SW 1271 (cell line): ENCODE measurements around the gene OR52I2.

Experiments
- DNase-seq, 2 experiments: peaks; one replicate each; lab custom pipeline; 2025; lab: John Stamatoyannopoulos, UW

OR52I2 gene

GRCh38 chr11:4581443-4581842, at the start of gene OR52I2:
TSS of gene OR52I2 (plus strand) at chr11:4581743.
- no peak for DNase-seq

GRCh38 chr11:4539603-4540219, 41.8 kb upstream of the OR52I2 start:
- peak in 1 of 2 experiments; percentile 14 for DNase-seq

- DNase-seq: no peak
Observed at GRCh38 chr11:4541071-4541470, 40.5 kb upstream of the OR52I2 start.

GRCh38 chr11:4543561-4543960, 38.0 kb upstream of the OR52I2 start:
- no peak for DNase-seq

GRCh38 chr11:4544891-4545290, 36.7 kb upstream of the OR52I2 start, which contains the start of gene OR52M1:
TSS of gene OR52M1 (plus strand) at chr11:4545191. CDS start at chr11:4545191, 0 bp downstream.
- no peak for DNase-seq

GRCh38 chr11:4546878-4547277, 34.7 kb upstream of the OR52I2 start:
- no peak for DNase-seq

GRCh38 chr11:4547416-4547815, 34.1 kb upstream of the OR52I2 start:
- no peak for DNase-seq

GRCh38 chr11:4551346-4551979, 30.1 kb upstream of the OR52I2 start:
- no peak for DNase-seq

- no peak for DNase-seq
Observed at GRCh38 chr11:4559527-4560440, 21.8 kb upstream of the OR52I2 start.

- DNase-seq: no peak
Observed at GRCh38 chr11:4560467-4560866, 21.1 kb upstream of the OR52I2 start.

- no peak for DNase-seq
Observed at GRCh38 chr11:4565371-4565770, 16.2 kb upstream of the OR52I2 start.

- no peak for DNase-seq
Observed at GRCh38 chr11:4569075-4569474, 12.5 kb upstream of the OR52I2 start.

GRCh38 chr11:4576880-4577279, 4.7 kb upstream of the OR52I2 start:
- DNase-seq: no peak

GRCh38 chr11:4577761-4578160, 3.8 kb upstream of the OR52I2 start:
- DNase-seq: no peak

GRCh38 chr11:4578624-4579023, 2.9 kb upstream of the OR52I2 start:
- DNase-seq: no peak

- DNase-seq: no peak
Observed at GRCh38 chr11:4580124-4580523, 1.4 kb upstream of the OR52I2 start.

GRCh38 chr11:4589017-4589416, 7.5 kb downstream of the OR52I2 start:
- no peak for DNase-seq

- DNase-seq: no peak
Observed at GRCh38 chr11:4593739-4594138, 12.2 kb downstream of the OR52I2 start, which contains the start of gene OR52I1. TSS of gene OR52I1 (plus strand) at chr11:4594039. CDS start at chr11:4594039, 0 bp downstream.

- no peak for DNase-seq
Observed at GRCh38 chr11:4605057-4605456, 23.5 kb downstream of the OR52I2 start.

GRCh38 chr11:4606231-4607015, 24.9 kb downstream of the OR52I2 start:
- DNase-seq: no peak

GRCh38 chr11:4607096-4607495, 25.6 kb downstream of the OR52I2 start:
- no peak for DNase-seq
